Choroid plexus epithelial cell (primary cell): ENCODE results near the gene WIPI1.
"Not testable (repeated sequence)": the region's sequence is repeated elsewhere in the genome, so short reads cannot be mapped to it uniquely, and the experiment has no call there.

ENCODE experiments used
- DNase-seq: peaks from one replicate; pipeline ENCODE4 v3.0.0-alpha.2; 2010; ENCODE audit warnings: low read depth
- H3K4me3 ChIP-seq: 2 replicates; pipeline ENCODE4 v1.5.1; 2011; ENCODE audit warnings: low read depth, mild to moderate bottlenecking, control low read depth, low read length, moderate library complexity
- TF ChIP-seq, protein P1 (sequence below): conservative IDR thresholded peaks from 2 replicates; pipeline ENCODE4 v1.5.1; 2011; ENCODE audit warnings: low read depth, mild to moderate bottlenecking, control low read depth, inconsistent platforms, low read length, moderate library complexity

The WIPI1 gene

DNA sequence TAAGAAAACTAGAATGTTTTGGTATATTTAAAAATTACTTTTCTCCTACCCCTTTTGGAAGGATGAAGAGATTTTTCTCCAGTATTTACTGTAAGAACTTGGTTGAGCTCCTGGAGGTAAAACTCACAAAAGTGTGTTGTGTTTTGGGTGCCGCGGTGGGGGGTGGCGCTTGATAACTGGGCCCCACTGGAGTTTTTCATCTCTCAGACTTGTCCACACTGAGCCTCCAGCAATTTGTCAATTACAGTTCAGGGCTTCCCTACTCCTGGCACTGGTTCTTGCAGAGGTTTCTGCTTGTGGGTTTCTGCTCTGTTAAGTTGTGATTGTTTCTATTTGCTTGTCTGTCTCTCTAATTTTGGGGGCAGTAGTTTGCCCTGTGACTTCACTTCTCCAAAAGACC lies 40.0 kb downstream of the WIPI1 start:
- TF ChIP-seq, protein P1, sequence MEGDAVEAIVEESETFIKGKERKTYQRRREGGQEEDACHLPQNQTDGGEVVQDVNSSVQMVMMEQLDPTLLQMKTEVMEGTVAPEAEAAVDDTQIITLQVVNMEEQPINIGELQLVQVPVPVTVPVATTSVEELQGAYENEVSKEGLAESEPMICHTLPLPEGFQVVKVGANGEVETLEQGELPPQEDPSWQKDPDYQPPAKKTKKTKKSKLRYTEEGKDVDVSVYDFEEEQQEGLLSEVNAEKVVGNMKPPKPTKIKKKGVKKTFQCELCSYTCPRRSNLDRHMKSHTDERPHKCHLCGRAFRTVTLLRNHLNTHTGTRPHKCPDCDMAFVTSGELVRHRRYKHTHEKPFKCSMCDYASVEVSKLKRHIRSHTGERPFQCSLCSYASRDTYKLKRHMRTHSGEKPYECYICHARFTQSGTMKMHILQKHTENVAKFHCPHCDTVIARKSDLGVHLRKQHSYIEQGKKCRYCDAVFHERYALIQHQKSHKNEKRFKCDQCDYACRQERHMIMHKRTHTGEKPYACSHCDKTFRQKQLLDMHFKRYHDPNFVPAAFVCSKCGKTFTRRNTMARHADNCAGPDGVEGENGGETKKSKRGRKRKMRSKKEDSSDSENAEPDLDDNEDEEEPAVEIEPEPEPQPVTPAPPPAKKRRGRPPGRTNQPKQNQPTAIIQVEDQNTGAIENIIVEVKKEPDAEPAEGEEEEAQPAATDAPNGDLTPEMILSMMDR: no peak
- DNase-seq: no peak
- no peak overlapping the region for H3K4me3 ChIP-seq

DNA sequence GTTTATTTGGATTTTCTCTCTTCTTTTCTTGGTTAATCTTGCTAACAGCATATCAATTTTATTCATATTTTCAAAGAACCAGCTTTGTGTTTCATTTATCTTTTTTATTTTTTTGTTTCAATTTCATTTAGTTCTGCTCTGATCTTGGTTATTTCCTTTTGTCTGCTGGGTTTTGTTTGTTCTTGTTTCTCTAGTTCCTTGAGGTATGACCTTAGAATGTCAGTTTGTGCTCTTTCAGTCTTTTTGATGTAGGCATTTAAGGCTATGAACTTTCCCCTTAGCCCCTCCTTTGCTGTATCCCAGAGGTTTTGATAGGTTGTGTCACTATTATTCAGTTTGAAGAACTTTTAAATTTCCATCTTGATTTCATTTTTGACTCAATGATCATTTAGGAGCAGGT lies 42.4 kb downstream of the WIPI1 start:
- H3K4me3 ChIP-seq, DNase-seq: not testable (repeated sequence)

DNA sequence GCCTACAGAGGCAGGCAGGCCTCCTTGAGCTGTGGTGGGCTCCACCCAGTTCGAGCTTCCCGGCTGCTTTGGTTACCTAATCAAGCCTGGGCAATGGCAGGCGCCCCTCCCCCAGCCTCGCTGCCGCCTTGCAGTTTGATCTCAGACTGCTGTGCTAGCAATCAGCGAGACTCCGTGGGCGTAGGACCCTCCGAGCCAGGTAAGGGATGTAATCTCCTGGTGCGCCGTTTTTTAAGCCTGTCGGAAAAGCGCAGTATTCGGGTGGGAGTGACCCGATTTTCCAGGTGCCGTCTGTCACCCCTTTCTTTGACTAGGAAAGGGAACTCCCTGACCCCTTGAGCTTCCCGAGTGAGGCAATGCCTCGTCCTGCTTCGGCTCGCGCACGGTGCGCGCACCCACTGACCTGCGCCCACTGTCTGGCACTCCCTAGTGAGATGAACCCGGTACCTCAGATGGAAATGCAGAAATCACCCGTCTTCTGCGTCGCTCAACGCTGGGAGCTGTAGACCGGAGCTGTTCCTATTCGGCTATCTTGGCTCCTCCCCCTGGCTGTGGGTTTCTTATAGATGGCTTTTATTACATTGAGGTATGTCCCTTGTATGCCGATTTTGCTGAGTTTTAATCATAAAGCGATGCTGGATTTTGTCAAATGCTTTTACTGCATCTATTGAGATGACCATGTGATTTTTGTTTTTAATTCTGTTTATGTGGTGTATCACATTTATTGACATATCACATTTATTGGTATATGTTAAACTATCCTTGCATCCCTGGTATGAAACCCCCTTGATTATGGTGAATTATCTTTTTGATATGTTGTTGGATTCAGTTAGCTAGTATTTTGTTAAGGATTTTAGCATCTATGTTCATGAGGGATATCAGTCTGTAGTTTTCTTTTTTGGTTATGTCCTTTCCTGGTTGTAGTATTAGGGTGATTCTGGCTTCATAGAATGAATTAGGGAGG lies 43.4 kb downstream of the WIPI1 start:
- DNase-seq: peak; percentile 48

DNA sequence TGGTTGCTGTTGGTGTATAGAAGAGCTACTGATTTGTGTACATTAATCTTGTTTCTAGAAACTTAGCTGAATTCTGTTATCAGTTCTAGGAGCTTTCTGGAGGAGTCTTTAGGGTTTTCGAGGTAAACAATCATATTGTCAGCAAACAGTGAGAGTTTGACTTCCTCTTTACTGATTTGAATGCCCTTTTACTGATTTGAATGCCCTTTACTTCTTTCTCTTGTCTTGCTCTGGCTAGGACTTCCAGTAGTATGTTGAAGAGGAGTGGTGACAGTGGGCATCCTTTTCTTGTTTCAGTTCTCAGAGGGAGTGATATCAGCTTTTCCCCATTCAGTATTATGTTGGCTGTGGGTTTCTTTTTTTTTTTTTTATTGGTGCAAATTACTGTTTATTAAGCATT lies 49.6 kb downstream of the WIPI1 start:
- not testable (repeated sequence) for DNase-seq, H3K4me3 ChIP-seq

More for the DNA sequence above, 43.4 kb downstream of the WIPI1 start:
- H3K4me3 ChIP-seq: peak overlapping the region; percentile 41

DNA sequence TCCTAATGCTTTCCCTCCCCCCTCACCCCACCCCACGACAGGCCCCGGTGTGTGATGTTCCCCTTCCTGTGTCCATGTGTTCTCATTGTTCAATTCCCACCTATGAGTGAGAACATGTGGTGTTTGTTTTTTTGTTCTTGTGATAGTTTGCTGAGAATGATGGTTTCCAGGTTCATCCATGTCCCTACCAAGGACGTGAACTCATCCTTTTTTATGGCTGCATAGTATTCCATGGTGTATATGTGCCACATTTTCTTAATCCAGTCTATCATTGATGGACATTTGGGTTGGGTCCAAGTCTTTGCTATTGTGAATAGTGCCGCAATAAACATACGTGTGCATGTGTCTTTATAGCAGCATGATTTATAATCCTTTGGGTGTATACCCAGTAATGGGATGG lies 53.5 kb downstream of the WIPI1 start:
- not testable (repeated sequence) for H3K4me3 ChIP-seq, DNase-seq

DNA sequence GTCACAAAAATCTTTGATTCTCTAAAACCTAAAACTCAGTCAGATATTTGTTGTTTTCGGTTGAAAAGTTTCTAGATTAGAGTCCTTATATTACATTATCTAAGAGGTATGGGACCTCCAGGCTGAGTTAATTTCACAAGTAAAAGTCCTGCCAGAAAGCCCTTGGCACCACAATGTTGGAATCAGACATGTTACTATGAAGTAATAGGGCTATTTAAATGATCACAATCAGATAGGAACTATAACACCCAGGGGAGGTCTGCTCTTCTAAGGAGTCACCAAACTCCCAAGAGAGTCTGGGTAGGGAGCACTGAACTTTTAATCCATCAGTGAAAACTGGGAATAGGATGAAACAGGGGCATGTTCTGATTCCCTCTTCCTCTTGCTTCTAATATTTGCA lies 54.2 kb downstream of the WIPI1 start:
- no peak overlapping the region for H3K4me3 ChIP-seq
- TF ChIP-seq, protein P1: no peak
- no peak for DNase-seq

DNA sequence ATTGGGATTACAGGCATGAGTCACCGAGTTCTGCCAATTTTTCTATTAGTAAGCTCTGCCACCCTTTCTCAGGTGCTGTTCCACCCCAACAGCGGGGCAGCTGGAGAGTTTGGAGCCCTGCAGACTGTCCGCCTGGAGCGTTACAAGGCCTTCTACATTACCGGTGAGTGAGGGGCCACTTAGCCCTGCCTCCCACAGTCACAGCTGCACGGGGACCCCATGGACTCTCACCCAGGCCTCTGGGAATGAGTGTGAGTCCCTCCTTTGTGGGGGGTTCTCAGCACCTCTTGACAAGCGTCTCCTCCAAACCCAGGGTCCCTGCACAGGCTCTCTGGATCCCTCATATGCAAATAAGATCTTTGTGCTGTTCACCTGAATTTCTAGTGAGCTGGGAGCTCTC lies 56.0 kb downstream of the WIPI1 start:
- TF ChIP-seq, protein P1: no peak
- H3K4me3 ChIP-seq: no peak overlapping the region
- no peak for DNase-seq

DNA sequence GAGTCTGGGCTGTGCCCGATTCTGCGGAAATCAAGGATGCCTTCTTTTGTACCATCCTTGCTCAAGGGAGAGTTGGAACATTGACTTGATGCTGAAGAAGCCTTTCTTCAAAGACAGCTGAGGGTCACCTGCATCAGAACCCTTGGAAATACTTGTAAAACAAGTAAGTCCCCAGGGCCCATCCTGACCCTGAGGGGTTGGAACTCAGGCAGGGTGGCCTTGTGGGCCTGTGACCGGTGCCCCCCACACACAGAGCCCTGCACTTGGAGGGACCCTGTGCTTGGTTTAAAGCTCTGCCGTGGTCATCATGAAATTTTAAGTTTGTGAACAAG lies 56.9 kb downstream of the WIPI1 start:
- no peak for DNase-seq
- H3K4me3 ChIP-seq: no peak overlapping the region
- TF ChIP-seq, protein P1: no peak

DNA sequence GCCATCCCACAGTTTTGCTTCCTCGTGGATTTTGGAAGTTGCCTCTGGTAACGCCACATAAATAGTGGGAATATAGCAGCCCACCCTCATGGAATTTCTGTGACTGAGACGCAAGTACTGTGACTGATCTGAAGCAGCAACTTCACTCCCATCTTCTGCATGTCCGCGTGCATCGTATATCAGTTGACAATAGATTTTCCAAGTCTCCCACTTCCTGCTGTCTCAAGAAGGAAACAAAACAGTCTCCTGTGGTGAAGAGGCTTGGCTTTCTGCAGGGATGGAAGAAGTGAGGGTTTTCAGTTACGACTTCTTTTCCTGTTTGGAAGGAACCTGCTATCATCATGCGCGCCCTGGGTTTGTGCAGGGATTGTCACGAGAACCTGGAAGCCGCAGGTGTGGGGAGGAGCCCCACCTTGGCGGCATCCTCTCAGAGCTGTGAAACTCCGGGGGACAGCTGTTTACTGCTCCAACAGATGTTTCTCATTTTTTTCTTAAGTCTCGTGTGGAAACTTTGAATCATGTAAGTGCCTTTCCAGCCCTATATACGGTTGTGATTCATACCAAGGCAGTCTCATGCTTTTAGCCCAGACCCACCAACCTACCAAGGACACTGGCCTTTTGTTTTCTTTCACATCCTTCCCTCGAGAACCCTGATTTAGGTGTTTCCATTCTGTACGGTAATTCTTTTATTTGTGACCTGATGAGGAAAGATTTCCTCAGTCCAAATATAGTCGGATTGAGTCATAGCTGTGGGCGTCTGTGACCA lies 57.5 kb downstream of the WIPI1 start:
- DNase-seq: peak; percentile 90
- H3K4me3 ChIP-seq: peak overlapping the region; percentile 19
- TF ChIP-seq, protein P1: no peak
